Lower lobe of right lung (tissue), 2 donors: ENCODE measurements around the gene MARS2. TPM values are rescaled to one million over a fixed set of nuclear protein-coding genes. Genes with fewer than 3 reads are reported as not detected.
"Not testable (repeated sequence)": the region's sequence is repeated elsewhere in the genome, so short reads cannot be mapped to it uniquely, and the experiment has no call there.

Source experiments
- ATAC-seq, 2 donors: fragments of 200-7000 bp; cut with Tn5 transposase; one replicate each; pipeline ENCODE4 v1.9.1; 2020 to 2022; ENCODE audit warnings: mild to moderate bottlenecking in 2 of 2, moderate library complexity in 2 of 2
- DNase-seq: peaks from one replicate; pipeline ENCODE4 v3.0.0-alpha.2; 2020
- H3K27ac ChIP-seq: fragments of 200-600 bp; one replicate; pipeline ENCODE4 v1.8.0; 2022
- H3K27me3 ChIP-seq: fragments of 200-600 bp; one replicate; pipeline ENCODE4 v1.8.0; 2022; ENCODE audit warnings: low read depth
- H3K36me3 ChIP-seq: fragments of 200-600 bp; one replicate; pipeline ENCODE4 v1.8.0; 2022; ENCODE audit warnings: mild to moderate bottlenecking
- H3K4me1 ChIP-seq: fragments of 200-600 bp; one replicate; pipeline ENCODE4 v1.8.0; 2022
- H3K4me3 ChIP-seq: fragments of 200-600 bp; one replicate; pipeline ENCODE4 v1.8.0; 2022; ENCODE audit warnings: mild to moderate bottlenecking
- H3K9me3 ChIP-seq: fragments of 200-600 bp; one replicate; pipeline ENCODE4 v1.8.0; 2022
- intact Hi-C: fragments of 100-400 bp; cut with DNase I; formaldehyde crosslinking; loops from one replicate; pipeline ENCODE4 v1.11.0; 2022
- total RNA-seq: library from RNA; stranded (reverse); fragmentation: NEBNext Ultra II Directional; extraction: Animal tissue kit (Norgen Biotek cat#: 25700); gene quantifications from one replicate; pipeline ENCODE4 v1.2.1, GENCODE V29; 2021
- TF ChIP-seq, protein P1 (sequence below): fragments of 200-600 bp; IDR thresholded peaks from one replicate; pipeline ENCODE4 v1.8.0; 2022; ENCODE audit warnings: antibody characterized with exemption, mild to moderate bottlenecking
- donor health status: DM: no; HTN: yes; CAD: no; lungs with severe emphysema.

The MARS2 gene
- total RNA-seq, 1 donor from 2014 or later: 5.0 TPM

DNA sequence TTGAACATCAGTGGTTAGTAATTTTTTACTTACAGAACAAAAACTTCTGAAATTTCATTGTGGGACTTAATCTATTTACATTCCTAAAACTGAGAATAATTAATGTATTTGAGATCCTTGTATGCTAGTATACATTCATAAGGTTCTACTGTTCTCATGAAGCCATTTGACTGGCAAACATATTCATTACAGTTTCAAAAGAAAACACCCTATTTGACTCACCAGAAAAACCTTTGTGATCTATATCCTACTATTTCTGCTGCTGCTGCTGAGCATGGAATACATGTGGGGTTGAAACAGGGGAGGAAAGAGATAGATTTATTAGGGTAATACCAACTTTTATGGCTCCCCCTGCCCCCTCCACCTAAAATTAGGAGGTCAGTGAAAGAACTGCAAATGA lies 21.8 kb downstream of the MARS2 start:
- no peaks in the 10 kb centered on the region for H3K36me3 ChIP-seq
- DNase-seq: no peak
- H3K9me3 ChIP-seq: no peaks in the 10 kb centered on the region
- ATAC-seq: no peak
- no peaks in the 10 kb centered on the region for H3K27me3 ChIP-seq
- intact Hi-C loops: no loop called here
- H3K27ac ChIP-seq: no peak overlapping the region
- H3K4me3 ChIP-seq: no peak overlapping the region
- TF ChIP-seq, protein P1, sequence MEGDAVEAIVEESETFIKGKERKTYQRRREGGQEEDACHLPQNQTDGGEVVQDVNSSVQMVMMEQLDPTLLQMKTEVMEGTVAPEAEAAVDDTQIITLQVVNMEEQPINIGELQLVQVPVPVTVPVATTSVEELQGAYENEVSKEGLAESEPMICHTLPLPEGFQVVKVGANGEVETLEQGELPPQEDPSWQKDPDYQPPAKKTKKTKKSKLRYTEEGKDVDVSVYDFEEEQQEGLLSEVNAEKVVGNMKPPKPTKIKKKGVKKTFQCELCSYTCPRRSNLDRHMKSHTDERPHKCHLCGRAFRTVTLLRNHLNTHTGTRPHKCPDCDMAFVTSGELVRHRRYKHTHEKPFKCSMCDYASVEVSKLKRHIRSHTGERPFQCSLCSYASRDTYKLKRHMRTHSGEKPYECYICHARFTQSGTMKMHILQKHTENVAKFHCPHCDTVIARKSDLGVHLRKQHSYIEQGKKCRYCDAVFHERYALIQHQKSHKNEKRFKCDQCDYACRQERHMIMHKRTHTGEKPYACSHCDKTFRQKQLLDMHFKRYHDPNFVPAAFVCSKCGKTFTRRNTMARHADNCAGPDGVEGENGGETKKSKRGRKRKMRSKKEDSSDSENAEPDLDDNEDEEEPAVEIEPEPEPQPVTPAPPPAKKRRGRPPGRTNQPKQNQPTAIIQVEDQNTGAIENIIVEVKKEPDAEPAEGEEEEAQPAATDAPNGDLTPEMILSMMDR: no peak
- no peaks in the 10 kb centered on the region for H3K4me1 ChIP-seq

DNA sequence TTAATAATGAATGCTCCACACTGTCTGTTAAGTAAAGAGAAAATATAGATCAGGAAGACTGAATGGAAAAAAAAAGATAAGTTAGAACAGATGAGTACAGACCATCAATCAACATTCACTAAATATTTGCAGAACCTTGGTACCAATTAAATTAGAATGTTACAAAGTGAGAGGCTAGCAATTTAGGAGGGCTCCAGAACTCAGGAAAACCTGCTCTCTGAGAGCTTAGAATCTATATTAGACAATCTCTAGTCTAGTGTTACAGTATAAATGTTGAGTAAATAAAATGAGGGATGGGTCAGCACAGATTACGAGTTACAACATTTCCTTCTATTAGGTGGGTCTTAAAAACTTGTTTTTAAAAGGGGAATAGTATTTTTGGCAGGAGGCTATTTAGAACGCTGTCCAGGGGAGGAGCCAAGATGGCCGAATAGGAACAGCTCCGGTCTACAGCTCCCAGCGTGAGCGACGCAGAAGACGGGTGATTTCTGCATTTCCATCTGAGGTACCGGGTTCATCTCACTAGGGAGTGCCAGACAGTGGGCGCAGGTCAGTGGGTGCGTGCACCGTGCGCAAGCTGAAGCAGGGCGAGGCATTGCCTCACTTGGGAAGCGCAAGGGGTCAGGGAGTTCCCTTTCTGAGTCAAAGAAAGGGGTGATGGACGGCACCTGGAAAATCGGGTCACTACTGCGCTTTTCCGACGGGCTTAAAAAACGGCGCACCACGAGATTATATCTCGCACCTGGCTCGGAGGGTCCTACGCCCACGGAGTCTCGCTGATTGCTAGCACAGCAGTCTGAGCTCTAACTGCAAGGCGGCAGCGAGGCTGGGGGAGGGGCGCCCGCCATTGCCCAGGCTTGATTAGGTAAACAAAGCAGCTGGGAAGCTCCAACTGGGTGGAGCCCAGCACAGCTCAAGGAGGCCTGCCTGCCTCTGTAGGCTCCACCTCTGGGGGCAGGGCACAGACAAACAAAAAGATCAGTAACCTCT lies 23.7 kb downstream of the MARS2 start:
- H3K9me3 ChIP-seq, H3K4me3 ChIP-seq, DNase-seq, H3K36me3 ChIP-seq, H3K27ac ChIP-seq, ATAC-seq, H3K4me1 ChIP-seq, intact Hi-C loops, H3K27me3 ChIP-seq: not testable (repeated sequence)

DNA sequence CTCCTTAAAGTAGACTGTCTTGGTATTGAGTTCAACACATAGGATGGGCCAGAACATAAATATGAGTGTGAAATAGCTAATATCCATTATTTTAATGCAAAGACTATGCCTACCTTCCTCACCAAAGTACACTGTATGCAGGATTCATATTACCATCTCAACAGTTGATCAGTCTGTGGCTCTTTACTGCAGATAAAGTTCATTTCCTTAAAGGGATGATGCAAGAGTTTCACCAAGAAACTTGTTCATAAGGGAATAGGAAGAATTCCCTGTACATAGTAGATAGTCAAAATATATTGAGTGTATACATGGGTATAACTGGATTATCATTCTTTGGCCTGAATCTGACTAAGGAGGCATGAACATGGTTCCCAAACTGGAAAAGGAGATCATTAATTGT lies 35.0 kb downstream of the MARS2 start:
- DNase-seq: no peak
- no peaks in the 10 kb centered on the region for H3K4me1 ChIP-seq
- no peaks in the 10 kb centered on the region for H3K36me3 ChIP-seq
- H3K27me3 ChIP-seq: no peaks in the 10 kb centered on the region
- no peak overlapping the region for H3K27ac ChIP-seq
- intact Hi-C loops: no loop called here
- no peak for ATAC-seq
- TF ChIP-seq, protein P1: no peak
- H3K4me3 ChIP-seq: no peak overlapping the region
- no peaks in the 10 kb centered on the region for H3K9me3 ChIP-seq

Other genes starting within 250 kb of the MARS2 start
- 150 TPM for gene HSPD1, start 205.5 kb upstream of the MARS2 start, total RNA-seq
- gene HSPE1, start 205.0 kb upstream of the MARS2 start, total RNA-seq: 65.3 TPM
- gene MOB4, start 189.3 kb upstream of the MARS2 start, total RNA-seq: 21.3 TPM
- gene RFTN2, start 29.8 kb upstream of the MARS2 start, total RNA-seq: 4.3 TPM
- gene BOLL, start 80.0 kb downstream of the MARS2 start, total RNA-seq: not detected
- 6.3 TPM for gene PLCL1, start 99.2 kb downstream of the MARS2 start, total RNA-seq